NB4 (cell line): ENCODE results near the gene ZMIZ2.

Experiments used
- DNase-seq: peaks from one replicate; pipeline ENCODE4 v3.0.0; 2010; ENCODE audit warnings: low read depth
- H3K4me3 ChIP-seq: one replicate; pipeline ENCODE4 v1.5.1; 2011; ENCODE audit warnings: mild to moderate bottlenecking, low read depth, low read length, moderate library complexity
- MYC ChIP-seq: IDR thresholded peaks from 2 replicates; pipeline ENCODE4 v1.6.1; 2011; ENCODE audit warnings: low read depth, low read length
- POLR2A ChIP-seq: IDR thresholded peaks from 2 replicates; pipeline ENCODE4 v1.6.1; 2011; ENCODE audit warnings: mild to moderate bottlenecking; ENCODE audit not compliant: insufficient read length; ENCODE audit errors: extremely low read depth
- TF ChIP-seq, protein P1 (sequence below): IDR thresholded peaks from one replicate; pipeline ENCODE4 v1.5.1; 2012; ENCODE audit warnings: low read depth, low read length
- TF ChIP-seq, protein P2 (sequence below): IDR thresholded peaks from 2 replicates; pipeline ENCODE4 v1.6.1; 2011; ENCODE audit warnings: low read depth, low read length

Gene ZMIZ2

DNA sequence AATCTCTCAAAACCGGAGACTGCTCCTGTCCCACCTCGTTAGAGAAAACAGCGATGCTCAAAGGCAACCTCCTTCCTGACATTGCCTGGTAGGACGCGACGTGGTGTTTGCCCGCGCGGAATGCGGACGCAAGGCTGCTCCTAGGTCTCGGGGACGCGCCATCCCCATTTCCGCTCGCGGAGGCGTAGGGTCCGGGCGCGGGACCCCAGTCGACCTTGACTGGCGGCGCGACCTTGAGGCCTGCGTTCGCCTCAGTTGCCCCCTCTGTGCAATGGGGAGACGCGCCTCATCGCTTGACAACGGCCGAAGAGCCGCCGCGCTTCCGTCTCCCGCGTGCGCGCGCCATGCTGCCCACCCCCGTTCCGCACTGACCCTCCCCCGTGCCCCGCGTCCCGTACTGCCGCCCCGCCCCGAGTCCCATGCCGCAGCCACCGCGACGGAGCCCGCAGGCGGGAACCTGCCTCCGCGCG, 47.4 kb downstream of the ZMIZ2 start:
- DNase-seq: no peak
- H3K4me3 ChIP-seq: peak overlapping the region; percentile 76
- TF ChIP-seq MYC: peak; percentile 73
- TF ChIP-seq POLR2A: no peak
- TF ChIP-seq, protein P1, sequence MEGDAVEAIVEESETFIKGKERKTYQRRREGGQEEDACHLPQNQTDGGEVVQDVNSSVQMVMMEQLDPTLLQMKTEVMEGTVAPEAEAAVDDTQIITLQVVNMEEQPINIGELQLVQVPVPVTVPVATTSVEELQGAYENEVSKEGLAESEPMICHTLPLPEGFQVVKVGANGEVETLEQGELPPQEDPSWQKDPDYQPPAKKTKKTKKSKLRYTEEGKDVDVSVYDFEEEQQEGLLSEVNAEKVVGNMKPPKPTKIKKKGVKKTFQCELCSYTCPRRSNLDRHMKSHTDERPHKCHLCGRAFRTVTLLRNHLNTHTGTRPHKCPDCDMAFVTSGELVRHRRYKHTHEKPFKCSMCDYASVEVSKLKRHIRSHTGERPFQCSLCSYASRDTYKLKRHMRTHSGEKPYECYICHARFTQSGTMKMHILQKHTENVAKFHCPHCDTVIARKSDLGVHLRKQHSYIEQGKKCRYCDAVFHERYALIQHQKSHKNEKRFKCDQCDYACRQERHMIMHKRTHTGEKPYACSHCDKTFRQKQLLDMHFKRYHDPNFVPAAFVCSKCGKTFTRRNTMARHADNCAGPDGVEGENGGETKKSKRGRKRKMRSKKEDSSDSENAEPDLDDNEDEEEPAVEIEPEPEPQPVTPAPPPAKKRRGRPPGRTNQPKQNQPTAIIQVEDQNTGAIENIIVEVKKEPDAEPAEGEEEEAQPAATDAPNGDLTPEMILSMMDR: no peak
- TF ChIP-seq, protein P2, sequence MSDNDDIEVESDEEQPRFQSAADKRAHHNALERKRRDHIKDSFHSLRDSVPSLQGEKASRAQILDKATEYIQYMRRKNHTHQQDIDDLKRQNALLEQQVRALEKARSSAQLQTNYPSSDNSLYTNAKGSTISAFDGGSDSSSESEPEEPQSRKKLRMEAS: peak; percentile 83

DNA sequence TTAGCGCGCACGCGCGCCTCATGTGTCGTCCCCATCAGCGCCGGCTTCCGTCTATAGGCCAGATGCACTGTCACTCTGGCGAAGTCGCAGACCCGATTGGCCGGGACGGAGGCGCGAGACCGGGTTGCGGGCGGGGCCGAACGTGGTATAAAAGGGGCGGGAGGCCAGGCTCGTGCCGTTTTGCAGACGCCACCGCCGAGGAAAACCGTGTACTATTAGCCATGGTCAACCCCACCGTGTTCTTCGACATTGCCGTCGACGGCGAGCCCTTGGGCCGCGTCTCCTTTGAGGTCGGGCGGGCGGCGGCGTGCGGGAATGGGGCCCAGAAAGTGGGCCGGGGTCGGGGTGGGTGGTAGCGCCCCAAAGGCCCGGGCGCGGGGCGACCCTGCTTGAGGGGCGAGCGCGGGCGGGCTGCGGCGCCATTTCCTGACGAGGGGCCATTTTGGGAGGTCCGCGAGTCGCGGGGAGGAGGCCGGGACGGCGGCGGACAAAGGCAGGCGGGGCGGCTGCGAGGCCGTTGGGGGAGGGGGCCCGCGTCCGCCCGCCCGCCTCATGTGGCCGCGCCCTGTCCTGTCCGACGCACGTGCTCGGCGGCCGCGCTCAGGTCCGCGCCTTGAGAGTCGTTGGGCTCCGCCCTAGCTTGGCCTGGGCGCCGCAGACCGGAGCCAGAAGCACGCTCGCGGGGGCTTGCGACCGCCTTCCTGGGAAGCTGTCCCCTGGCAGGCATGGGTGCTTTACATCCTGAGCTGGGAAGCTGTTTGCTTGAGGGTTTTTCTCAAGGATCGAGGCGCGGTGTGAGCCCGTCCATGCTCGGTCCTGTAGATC, 48.1 kb downstream of the ZMIZ2 start, which contains the start of gene PPIA:
Gene PPIA, plus strand, starts transcription at position 178 of the 825 bp plus-strand sequence. Its CDS starts 44 bp downstream, at position 222.
- TF ChIP-seq MYC (peak; percentile 98), POLR2A (peak; percentile 94)
- TF ChIP-seq, protein P1: no peak
- TF ChIP-seq, protein P2: peak; percentile 97
- peak within 1 kb of the TSS; percentile 88 for H3K4me3 ChIP-seq
- peak; percentile 100 for DNase-seq

DNA sequence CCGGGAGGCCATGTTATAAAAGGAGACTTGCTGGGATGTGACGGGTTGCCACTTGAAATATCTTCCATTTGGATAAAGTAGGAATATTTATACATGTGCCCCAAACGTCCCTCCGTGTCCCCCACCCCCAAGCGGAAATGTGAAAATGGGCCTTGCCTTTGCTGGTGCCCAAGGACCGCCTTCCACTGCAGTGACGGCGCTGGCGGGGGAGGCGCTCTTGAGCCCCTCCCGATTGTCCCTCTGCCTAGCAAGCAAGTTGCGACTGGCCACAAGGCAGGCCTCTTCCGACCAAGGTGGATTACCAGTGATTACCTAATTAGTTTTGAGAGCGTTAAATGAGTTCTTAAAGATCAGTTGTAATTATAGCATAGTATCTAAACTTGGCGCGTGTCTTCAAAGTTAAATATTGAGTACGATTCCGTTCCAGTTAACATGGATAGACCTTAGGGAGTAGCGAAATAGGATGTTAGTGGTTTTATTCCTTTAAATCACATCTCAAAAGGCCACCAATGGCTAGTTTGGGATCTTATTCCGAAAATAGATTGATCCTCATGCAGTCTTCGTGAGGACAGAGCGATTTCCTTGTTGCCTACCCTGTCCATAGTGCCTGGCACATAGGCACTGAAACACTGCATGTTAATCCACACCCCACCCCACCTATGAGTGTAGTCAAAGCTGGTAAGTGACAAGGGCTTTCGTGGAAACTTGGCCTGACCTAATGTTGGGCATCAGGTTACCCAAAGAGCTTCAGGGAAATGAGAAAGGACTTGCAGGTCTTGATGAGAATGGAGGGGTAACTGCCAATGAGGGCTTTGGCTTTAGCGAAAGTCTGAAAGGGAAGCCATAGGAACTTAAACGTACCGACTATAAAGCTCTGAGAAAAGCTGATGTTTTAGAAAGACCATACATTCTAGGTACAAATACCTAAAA, 48.9 kb downstream of the ZMIZ2 start:
- peak overlapping the region; percentile 88 for H3K4me3 ChIP-seq
- TF ChIP-seq, protein P1: peak; percentile 66
- TF ChIP-seq MYC: peak; percentile 63; the same call in 1 of the 2 replicates
- TF ChIP-seq, protein P2: peak; percentile 65; the same call in 1 of the 2 replicates
- peak; percentile 65 for TF ChIP-seq POLR2A

DNA sequence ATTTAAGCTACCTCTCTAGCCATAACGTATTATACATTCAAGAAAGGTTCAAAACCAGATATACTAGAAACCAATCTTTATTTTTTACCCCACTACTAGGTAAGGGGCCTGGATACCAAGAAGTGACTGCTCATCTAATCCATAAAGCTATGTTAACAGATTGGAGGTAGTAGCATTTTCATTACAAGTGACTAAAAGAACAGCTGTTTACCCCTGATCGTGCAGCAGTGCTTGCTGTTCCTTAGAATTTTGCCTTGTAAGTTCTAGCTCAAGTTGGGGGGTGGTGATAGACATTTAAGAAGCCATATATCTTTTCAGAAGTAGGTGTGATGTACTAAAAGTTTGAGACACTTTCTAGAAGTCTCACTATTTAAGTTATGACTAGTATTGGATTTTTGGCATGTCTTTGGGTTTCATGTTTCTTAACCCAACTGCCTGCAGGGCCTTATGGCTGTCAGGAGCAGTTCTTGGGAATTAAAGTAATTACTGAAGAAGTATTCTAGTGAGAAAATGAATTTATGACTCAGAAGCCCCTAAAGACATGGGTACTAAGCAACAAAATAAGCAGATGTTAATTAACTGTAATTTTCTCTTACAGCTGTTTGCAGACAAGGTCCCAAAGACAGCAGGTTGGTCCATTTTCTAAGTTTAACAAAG, 50.1 kb downstream of the ZMIZ2 start:
- TF ChIP-seq, protein P2: no peak
- no peak for TF ChIP-seq POLR2A
- TF ChIP-seq, protein P1: no peak
- TF ChIP-seq MYC: no peak
- DNase-seq: no peak
- peak overlapping the region; percentile 88 for H3K4me3 ChIP-seq

More for the DNA sequence above, 48.9 kb downstream of the ZMIZ2 start:
- DNase-seq: peak; percentile 96

DNA sequence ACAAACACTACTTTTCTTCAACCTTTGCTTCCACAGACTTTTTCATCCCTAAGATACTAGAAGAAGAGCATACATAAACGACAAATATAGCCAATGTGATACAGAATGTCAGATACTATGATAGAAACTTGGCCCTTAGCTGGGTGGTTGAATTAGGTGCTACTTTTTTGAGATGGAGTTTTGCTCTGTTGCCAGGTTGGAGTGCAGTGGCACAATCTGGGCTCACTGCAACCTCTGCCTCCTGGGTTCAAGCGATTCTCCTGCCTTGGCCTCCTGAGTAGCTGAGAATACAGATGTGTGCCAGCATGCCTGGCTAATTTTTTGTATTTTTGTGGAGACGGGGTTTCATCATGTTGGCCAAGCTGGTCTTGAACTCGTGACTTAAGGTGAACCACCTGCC, 51.3 kb downstream of the ZMIZ2 start:
- peak overlapping the region; percentile 88 for H3K4me3 ChIP-seq
- TF ChIP-seq POLR2A: no peak
- DNase-seq: no peak

DNA sequence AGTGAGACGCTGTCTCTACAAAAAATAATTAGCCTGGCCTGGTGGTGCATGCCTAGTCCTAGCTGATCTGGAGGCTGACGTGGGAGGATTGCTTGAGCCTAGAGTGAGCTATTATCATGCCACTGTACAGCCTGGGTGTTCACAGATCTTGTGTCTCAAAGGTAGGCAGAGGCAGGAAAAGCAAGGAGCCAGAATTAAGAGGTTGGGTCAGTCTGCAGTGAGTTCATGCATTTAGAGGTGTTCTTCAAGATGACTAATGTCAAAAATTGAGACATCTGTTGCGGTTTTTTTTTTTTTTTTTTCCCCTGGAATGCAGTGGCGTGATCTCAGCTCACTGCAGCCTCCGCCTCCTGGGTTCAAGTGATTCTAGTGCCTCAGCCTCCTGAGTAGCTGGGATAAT, 53.2 kb downstream of the ZMIZ2 start:
- DNase-seq: peak; percentile 41
- TF ChIP-seq POLR2A (no peak), MYC (no peak)
- TF ChIP-seq, protein P1: no peak
- TF ChIP-seq, protein P2: no peak
- H3K4me3 ChIP-seq: no peak overlapping the region
